Motor neuron (in vitro differentiated cells): Measurements from ENCODE around the gene PTPRG. TPM values are rescaled to one million over a fixed set of nuclear protein-coding genes. Genes with fewer than 3 reads are reported as not detected.

ENCODE experiments used
- ATAC-seq, 8 experiments: fragments of 200-7000 bp; cut with Tn5 transposase; replicated peaks in 6 of 8; 2 replicates each; pipeline ENCODE4 v1.8.0; 2021; ENCODE audit warnings: mild to moderate bottlenecking in 8 of 8, moderate library complexity in 8 of 8
- H3K27ac ChIP-seq, 2 donors: fragments of 250-450 bp; sonication (Bioruptor Pico); 2 replicates each; pipeline ENCODE4 v1.9.0; 2021; ENCODE audit warnings: antibody characterized with exemption in 2 of 2, mild to moderate bottlenecking in 2 of 2, moderate library complexity in 1 of 2
- H3K4me1 ChIP-seq, 2 donors: fragments of 250-450 bp; sonication (Bioruptor Pico); replicated peaks in 1 of 2; 2 replicates each; pipeline ENCODE4 v1.6.1; 2021; ENCODE audit warnings: antibody characterized with exemption in 2 of 2, mild to moderate bottlenecking in 2 of 2, moderate library complexity in 1 of 2
- H3K4me3 ChIP-seq, 5 donors: fragments of 250-450 bp; sonication (Bioruptor Pico); 2 replicates each; pipeline ENCODE4 v1.9.0; 2021; ENCODE audit warnings: antibody characterized with exemption in 5 of 5, mild to moderate bottlenecking in 5 of 5, moderate library complexity in 4 of 5
- WGBS, 10 experiments: fragments of 450-650 bp; shearing (Covaris generic); methylation state at CpG; one replicate each; pipeline ENCODE4 v1.0.0; 2022; 5-methylcytosine and 5-hydroxymethylcytosine counted together
- in situ Hi-C, 9 experiments: fragments of 400-800 bp; cut with MboI; loops; one replicate each; pipeline ENCODE4 v1.15.0; 2021; ENCODE audit warnings: low sequenced_read_pairs in 9 of 9, low pct_unique_long_range_greater_than_20kb in 2 of 9; ENCODE audit not compliant: unreplicated experiment in 9 of 9
- total RNA-seq, 8 experiments: library from RNA; unstranded; fragments of 300-600 nt; gene quantifications; 2 replicates each; pipeline versions ENCODE4 v1.2.3 to v1.2.4, GENCODE V29; 2022

Gene PTPRG
- total RNA-seq, 8 experiments from 2014 or later = 15.9 to 75.2 (median 42.9) TPM

GRCh38 chr3:61595288-61595687 lies 33.9 kb downstream of the PTPRG start:
- in situ Hi-C loops = loop anchor here in 1 of 9 experiments (25.0 kb wide), 1 partner anchor 217 kb away; no protein-coding TSS in a partner anchor
- ATAC-seq = peak in 1 of 8 experiments; percentile 31
- no peak overlapping the region for H3K4me3 ChIP-seq
- H3K27ac ChIP-seq = no peak overlapping the region
- peaks cover 13 to 36% of the 10 kb centered on the region in 2 donors for H3K4me1 ChIP-seq
- 29 to 63% (median 40%) methylated on average over 1 of the region's 1 CpG; no CpG with 5 or more reads in 7 of the 10 experiments for WGBS, 10 experiments

- WGBS, 10 experiments = 36 to 100% (median 86%) methylated on average over 1 to 3 of the region's 3 CpGs; no CpG with 5 or more reads in 1 of the 10 experiments
- H3K4me3 ChIP-seq = no peak overlapping the region
- no peak overlapping the region for H3K27ac ChIP-seq
- peaks cover 13 to 36% of the 10 kb centered on the region in 2 donors for H3K4me1 ChIP-seq
- in situ Hi-C loops = loop anchor here in 1 of 9 experiments (25.0 kb wide), 1 partner anchor 216 kb away; no protein-coding TSS in a partner anchor
- ATAC-seq = no peak
These were observed 34.5 kb downstream of the PTPRG start for GRCh38 chr3:61595826-61596225.

- 72 to 100% (median 90%) methylated on average over 1 to 7 of the region's 7 CpGs for WGBS, 10 experiments
- H3K27ac ChIP-seq = no peak overlapping the region
- peak in 3 of 8 experiments; percentile 44 to 69 (median 47) for ATAC-seq
- in situ Hi-C loops = loop anchor here in 1 of 9 experiments (25.0 kb wide), 1 partner anchor 214 kb away; no protein-coding TSS in a partner anchor
- H3K4me1 ChIP-seq = peaks cover 13 to 39% of the 10 kb centered on the region in 2 donors
- H3K4me3 ChIP-seq = no peak overlapping the region
These were observed 36.5 kb downstream of the PTPRG start for GRCh38 chr3:61597906-61598305.

GRCh38 chr3:61600195-61600594 lies 38.8 kb downstream of the PTPRG start:
- H3K4me1 ChIP-seq = peaks cover 8 to 27% of the 10 kb centered on the region in 2 donors
- in situ Hi-C loops = no loop called here
- H3K4me3 ChIP-seq = no peak overlapping the region
- ATAC-seq = no peak
- H3K27ac ChIP-seq = no peak overlapping the region
- WGBS, 10 experiments = 67 to 100% (median 96%) methylated on average over 1 to 2 of the region's 2 CpGs; no CpG with 5 or more reads in 2 of the 10 experiments

- no peak overlapping the region for H3K27ac ChIP-seq
- ATAC-seq = peak in 1 of 8 experiments; percentile 51
These were observed 40.5 kb downstream of the PTPRG start for GRCh38 chr3:61601831-61602230.

DNA sequence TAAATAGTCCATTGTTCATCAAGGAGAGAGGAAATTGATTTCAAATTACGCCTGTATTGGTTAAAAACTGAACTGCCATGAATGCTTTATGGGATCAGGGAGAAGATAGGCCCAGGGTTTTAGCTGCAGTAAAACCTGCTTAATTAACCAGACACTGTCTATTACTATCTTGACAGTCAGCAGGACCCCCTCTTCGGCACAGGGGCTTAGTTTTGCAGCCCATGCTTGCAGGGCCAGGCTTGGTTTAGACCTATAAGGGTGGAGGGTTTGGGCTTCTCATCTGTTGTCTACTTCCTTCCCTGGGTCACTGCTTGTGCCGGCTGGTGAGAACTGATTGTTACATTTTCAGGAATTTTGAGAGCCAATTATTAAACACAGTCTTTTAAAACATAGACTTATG lies 41.1 kb downstream of the PTPRG start:
- no peak for ATAC-seq
- in situ Hi-C loops = no loop called here
- H3K4me1 ChIP-seq = peaks cover 5 to 12% of the 10 kb centered on the region in 2 donors
- no peak overlapping the region for H3K27ac ChIP-seq
- no peak overlapping the region for H3K4me3 ChIP-seq
- WGBS, 10 experiments = 72 to 100% (median 97%) methylated on average over 1 to 3 of the region's 3 CpGs; no CpG with 5 or more reads in 2 of the 10 experiments

More at GRCh38 chr3:61601831-61602230, 40.5 kb downstream of the PTPRG start:
- H3K4me1 ChIP-seq = peaks cover 5 to 17% of the 10 kb centered on the region in 2 donors
- in situ Hi-C loops = no loop called here
- 24 to 100% (median 98%) methylated on average over 1 to 4 of the region's 4 CpGs; no CpG with 5 or more reads in 1 of the 10 experiments for WGBS, 10 experiments
- no peak overlapping the region for H3K4me3 ChIP-seq

GRCh38 chr3:61605589-61606175 lies 44.3 kb downstream of the PTPRG start:
- no peak overlapping the region for H3K4me3 ChIP-seq
- 83 to 100% (median 100%) methylated on average over 1 to 2 of the region's 4 CpGs; no CpG with 5 or more reads in 4 of the 10 experiments for WGBS, 10 experiments
- in situ Hi-C loops = no loop called here
- H3K27ac ChIP-seq = no peak overlapping the region
- peaks cover 0 to 3% of the 10 kb centered on the region in 2 donors for H3K4me1 ChIP-seq
- ATAC-seq = peak in 1 of 8 experiments; percentile 53

DNA sequence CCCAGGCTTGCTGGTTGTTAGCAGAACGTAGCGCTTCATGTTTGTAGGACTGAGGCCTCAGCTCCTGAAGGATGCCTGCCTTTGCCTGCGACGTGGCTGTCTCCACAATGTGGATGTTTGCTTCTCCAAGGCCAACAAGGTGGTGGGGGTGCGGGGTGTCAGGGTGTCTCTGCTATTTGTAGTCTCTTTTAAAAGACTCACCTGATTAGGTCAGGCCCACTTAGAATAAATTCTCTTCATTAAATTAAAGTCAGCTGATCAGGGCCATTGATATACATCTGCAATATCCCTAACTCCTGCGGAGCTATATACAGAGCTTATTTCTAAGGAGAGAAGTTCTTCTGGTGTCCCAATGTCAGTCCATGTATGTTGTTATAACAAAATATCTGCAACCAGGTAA lies 44.8 kb downstream of the PTPRG start:
- Histone ChIP-seq H3K4me1 (peaks cover 0 to 3% of the 10 kb centered on the region in 2 donors), H3K27ac (no peak overlapping the region), H3K4me3 (no peak overlapping the region)
- in situ Hi-C loops = no loop called here
- WGBS, 10 experiments = 87 to 100% (median 100%) methylated on average over 1 to 4 of the region's 6 CpGs; no CpG with 5 or more reads in 4 of the 10 experiments
- no peak for ATAC-seq

- in situ Hi-C loops = no loop called here
- H3K4me1 ChIP-seq = peaks cover 11 to 13% of the 10 kb centered on the region in 2 donors
- WGBS, 10 experiments = 80 to 100% (median 93%) methylated on average over 1 to 6 of the region's 6 CpGs; no CpG with 5 or more reads in 2 of the 10 experiments
- ATAC-seq = no peak
- no peak overlapping the region for H3K4me3 ChIP-seq
- no peak overlapping the region for H3K27ac ChIP-seq
These were observed 46.7 kb downstream of the PTPRG start for GRCh38 chr3:61608072-61608471.

- ATAC-seq = no peak
- 80 to 100% (median 95%) methylated on average over 1 to 4 of the region's 5 CpGs; no CpG with 5 or more reads in 3 of the 10 experiments for WGBS, 10 experiments
- H3K27ac ChIP-seq = no peak overlapping the region
- in situ Hi-C loops = no loop called here
- H3K4me1 ChIP-seq = peaks cover 11 to 20% of the 10 kb centered on the region in 2 donors
- no peak overlapping the region for H3K4me3 ChIP-seq
These were observed 47.3 kb downstream of the PTPRG start for GRCh38 chr3:61608711-61609110.

DNA sequence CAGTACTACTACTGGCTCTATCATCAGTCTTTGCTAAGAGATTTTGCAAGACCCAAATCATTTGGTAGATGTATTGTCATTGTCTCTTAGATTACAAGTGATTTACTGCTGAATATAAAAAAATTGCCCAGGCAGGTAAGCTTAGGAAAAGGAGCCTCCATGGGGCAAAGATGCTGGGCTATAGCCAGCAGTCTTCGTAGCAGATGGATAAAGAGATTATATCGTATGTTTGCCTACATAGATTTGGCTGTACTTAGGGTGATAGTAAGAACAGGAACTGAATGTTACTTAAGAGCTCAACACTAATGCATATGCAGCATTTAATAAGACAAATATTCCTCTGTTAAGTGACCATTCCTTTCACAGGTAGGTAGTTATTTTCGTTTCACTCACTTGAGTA lies 48.9 kb downstream of the PTPRG start:
- Histone ChIP-seq H3K4me3 (no peak overlapping the region), H3K4me1 (peaks cover 11 to 20% of the 10 kb centered on the region in 2 donors), H3K27ac (no peak overlapping the region)
- ATAC-seq = no peak
- in situ Hi-C loops = no loop called here
- 80 to 100% (median 92%) methylated on average over 1 to 3 of the region's 3 CpGs; no CpG with 5 or more reads in 5 of the 10 experiments for WGBS, 10 experiments

DNA sequence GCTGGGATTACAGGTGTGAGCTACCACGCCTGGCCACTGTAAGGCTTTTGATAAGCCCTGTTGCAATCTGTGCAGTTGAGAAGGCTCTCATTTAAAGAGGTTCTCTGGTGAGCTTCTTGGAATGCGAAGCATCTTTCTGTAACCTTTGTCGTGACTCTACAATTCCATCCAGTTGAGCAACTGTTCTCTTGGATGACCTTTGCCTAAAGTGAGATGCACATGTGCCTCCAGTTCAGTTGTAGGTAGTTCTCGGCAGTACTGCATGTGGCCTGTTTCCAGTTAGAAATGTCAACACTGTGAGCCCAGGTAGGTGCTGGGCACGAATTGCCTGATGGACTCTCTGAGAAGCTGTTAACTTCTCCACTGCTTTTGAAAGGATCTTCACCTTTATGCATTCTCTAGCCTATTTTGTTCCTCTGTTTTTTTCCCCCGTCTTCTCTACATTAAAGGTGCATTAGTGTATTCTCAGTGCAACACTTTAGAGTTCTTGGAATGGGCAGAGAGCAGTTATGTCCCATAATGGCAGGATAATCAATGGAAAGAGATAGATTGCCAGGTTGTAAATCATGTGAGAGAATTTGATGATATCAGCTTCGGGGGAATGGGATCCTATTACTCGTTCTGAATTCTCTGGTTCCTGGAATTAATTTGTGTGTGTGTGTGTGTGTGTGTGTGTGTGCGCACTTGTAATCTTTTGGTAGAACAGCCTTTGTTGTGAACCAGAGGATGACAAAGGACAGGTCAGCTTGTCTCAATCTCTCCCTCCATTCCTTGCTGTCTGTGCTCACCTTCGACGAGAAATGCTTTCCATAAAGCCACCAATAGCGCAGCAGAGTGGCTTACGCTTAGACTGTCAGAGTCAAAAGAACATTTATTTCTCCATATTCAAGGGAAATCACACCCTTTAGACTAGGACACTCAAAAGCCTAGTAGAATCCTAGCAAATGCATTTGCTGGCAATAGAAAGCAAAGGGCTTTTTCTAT lies 51.1 kb downstream of the PTPRG start:
- Histone ChIP-seq H3K4me1 (peaks cover 13 to 20% of the 10 kb centered on the region in 2 donors), H3K27ac (peak overlapping the region in 1 of 2 donors; percentile 13), H3K4me3 (no peak overlapping the region)
- 53 to 85% (median 74%) methylated on average over 2 to 13 of the region's 13 CpGs for WGBS, 10 experiments
- peak in 5 of 8 experiments; percentile 46 to 77 (median 53) for ATAC-seq
- in situ Hi-C loops = no loop called here
